ENCODE measurements around the gene IDI2.
"Not testable (repeated sequence)": the region's sequence is repeated elsewhere in the genome, so short reads cannot be mapped to it uniquely, and the experiment has no call there.

Gene IDI2

DNA sequence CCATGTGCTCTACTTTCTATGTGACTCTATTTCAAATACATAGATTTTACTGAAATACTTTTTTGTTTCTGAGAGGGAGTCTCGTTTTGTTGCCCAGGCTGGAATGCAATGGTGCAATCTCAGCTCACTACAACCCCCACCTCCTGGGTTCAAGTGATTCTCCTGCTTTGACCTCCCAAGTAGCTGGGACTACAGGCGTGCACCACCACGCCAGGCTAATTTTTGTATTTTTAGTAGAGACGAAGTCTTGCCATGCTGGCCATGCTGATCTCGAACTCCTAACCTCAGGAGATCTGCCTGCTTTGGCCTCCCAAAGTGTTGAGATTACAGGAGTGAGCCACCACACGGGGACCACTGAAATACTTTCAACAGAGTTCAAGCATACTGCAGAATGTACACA, 19.8 kb upstream of the IDI2 start:
- no peak for DNase-seq (ENCODE audit: low spot score)

DNA sequence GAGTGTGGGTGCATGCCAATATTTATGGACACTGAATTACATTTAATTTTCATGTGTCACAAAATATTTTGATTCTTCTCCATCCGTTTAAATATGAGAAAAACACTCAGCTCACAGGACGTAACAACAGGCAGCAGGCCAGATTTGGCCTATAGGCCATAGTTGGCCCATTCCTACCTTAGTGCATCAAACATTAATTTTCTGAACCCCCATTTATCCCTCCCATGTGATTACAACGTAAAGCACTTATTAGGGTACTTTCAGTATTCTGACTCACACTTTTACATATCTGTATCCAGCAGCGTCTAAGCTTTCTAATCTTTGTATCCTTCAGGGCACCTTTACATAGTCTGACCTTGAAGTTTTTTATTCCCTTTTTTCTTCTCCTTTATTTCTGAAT, 19.3 kb upstream of the IDI2 start:
- DNase-seq (ENCODE audit: low spot score), result no peak

DNA sequence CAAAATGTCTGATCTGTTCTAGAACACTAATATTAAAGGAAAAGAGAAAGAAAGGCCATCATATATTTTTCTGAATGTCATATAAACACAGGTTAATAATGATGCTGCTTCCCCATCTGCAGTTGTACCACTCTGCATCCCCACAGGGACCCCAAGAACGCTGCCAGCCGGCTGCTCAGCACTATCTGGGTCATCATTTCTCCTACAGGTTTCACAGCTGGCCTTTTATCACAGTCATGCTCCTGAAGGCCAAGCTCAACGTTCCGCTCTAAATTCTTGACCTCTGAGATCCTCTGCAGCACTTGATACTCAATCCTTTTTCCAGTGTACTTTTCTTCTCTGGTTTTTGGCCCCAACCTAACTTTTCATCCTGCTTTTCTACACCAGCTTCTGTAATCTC, 18.5 kb upstream of the IDI2 start:
- DNase-seq (ENCODE audit: low spot score), result no peak

DNA sequence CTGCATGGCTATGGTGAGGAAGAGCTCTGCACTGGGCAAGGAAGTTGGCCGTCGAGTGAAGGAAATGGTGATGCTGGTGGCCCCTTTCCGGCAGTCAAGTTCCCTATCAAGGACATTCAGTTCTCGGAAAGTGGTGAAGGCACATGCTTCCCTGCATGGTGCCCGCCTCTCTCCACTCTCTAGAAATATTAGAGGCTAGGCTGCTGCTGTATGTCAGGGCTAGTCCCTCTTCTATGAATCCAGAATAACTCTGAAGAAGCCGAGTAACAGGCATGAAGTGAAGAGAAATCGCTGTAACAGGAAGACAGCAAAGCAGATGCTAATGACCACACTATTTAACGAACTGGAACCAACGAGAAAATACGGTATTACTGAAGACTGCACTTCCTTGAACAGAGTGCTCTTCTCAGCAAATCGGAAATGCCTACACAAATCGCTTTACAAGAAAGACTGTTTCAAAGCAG, 17.9 kb upstream of the IDI2 start:
- no peak for DNase-seq (ENCODE audit: low spot score)

DNA sequence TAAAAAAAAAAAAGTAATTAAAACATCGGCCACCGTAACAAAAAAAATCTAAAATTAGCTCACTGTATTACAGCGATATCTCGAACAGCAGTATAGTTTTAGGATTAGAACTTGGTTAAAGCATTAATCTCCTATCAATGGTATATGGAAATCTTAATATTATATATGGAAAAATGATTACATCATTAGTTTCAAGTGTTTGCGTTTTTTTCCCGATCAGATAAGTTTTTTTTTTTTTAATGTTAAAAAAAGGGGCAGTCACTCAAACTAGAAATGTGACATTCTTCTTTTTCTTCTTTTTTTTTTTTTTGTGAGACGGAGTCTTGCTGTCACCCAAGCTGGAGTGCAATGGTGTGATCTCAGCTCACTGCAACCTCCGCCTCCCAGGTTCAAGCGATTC, 15.9 kb upstream of the IDI2 start:
- DNase-seq (ENCODE audit: low spot score), result no peak

DNA sequence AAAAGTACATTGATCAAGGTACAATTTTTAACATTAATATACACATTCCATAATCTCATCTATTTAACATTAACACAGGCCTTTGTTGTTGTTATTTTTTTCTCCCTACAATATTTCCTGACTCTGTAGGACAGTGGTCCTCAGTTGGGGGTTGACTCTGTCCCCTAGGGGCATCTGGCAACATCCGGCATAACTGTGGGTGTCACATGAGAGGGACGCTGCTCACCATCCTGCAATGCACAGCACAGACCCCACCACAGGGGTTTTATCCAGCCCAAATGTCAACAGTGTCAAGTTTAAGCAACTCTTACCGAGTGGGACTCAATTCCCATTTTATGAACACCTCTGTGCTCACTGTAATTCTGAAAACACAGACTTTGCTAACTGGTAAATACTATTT, 14.5 kb upstream of the IDI2 start:
- no peak for DNase-seq (ENCODE audit: low spot score)

DNA sequence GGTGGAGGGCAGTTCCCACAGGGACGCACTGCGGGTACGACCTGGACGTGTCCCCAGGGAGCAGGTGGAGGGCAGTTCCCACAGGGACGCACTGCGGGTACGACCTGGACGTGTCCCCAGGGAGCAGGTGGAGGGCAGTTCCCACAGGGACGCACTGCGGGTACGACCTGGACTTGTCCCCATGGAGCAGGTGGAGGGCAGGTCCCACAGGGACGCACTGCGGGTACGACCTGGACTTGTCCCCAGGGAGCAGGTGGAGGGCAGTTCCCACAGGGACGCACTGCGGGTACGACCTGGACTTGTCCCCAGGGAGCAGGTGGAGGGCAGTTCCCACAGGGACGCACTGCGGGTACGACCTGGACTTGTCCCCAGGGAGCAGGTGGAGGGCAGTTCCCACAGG, 13.1 kb upstream of the IDI2 start:
- DNase-seq (ENCODE audit: low spot score), result not testable (repeated sequence)

DNA sequence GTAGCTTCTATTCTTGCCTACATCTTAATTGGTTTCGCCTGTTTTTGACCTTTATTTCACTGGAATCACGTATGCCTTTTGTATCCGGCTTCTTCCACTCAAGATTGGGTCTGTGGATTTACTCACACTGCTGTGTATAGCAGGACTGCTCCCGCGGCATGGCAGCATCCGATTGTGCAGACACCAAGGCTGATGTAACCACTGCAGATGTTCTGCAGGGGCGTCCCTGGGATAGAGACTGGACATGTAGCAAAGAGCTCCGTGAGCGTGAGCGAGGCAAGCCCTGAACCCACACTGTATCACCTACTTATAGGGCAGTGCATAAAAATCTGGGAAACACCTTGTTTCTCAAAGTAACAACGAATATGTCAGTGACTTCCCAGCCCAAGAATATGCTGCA, 11.4 kb upstream of the IDI2 start:
- no peak for DNase-seq (ENCODE audit: low spot score)

DNA sequence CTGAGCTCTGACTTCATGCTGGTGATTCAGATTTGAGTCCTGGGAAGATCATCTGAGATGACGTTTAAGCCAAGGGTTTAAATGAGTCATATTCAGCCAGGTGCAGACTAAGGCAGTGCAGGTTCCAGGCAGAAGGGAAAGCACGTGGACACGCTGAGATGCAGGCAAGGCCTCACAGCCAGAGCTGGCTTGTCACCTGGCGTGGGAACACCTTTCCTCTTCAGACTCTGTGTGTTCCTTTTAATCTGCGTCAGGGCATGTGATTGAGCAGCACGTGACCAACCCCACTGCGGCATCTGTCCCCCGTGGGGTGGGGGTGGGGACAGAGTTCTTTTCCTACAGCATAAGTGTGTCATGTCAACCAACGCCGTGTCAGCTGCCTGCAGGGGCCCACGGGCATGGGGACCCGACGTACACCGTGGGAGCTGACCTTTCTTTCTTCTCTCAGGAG, 10.7 kb upstream of the IDI2 start:
- DNase-seq (ENCODE audit: low spot score), result no peak

DNA sequence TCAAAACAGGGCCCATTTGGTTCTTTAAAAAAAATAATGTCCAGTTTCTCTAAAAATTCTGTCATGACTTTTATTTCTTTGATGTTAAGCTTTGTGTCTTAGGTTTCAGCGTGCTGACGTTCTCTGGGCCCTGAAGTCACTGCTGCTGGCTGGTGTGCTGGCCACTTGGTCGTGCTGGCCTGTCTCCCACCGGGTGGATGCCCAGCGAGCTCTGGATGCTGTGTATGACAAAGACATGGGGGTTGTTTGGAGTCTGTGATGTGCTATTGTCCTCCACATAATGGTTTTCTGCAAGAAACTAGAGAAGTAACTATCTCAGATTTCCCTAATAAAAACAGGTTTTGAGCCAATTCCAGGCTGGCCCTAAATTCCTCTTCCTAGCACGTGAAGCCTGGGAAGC, 9.5 kb upstream of the IDI2 start:
- no peak for DNase-seq (ENCODE audit: low spot score)

DNA sequence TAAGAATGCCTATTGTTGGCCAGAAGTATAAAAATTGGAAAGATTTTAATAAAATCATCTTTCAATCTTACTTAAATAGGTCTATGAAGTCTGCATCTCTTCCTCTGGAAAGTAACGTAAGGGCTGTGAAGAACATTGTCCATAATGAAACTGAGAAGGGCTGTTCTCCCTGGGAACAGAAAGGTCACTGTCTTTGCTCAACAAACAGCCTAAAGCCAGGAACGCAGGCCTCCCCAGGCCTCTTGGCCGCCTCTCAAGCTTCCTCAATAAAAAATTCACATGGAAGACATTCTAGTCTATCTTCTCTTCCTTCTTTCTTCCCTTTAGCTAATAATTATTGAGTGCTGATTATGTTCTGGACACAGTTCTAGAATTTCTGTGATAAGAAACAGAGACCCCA, 9.1 kb upstream of the IDI2 start:
- no peak for DNase-seq (ENCODE audit: low spot score)

DNA sequence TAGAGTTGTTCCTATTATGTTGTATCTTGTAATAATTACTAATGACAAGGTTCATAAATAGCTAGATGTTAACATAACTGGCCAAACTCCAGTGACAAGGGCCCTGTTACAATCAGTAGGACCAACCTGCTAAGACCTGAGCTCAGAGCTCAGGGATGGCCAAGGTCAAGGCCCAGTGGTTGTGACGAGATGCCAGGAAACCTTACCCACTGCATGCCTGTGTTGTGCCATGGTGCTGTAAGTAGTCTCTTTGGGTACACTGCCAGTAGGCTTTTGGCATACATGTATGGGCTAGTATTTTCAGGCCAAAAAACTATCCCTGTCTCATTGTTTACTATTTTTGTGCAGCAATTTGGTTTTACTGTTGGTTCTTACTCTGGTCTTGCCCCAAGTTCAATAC, 7.9 kb upstream of the IDI2 start:
- no peak for DNase-seq (ENCODE audit: low spot score)

DNA sequence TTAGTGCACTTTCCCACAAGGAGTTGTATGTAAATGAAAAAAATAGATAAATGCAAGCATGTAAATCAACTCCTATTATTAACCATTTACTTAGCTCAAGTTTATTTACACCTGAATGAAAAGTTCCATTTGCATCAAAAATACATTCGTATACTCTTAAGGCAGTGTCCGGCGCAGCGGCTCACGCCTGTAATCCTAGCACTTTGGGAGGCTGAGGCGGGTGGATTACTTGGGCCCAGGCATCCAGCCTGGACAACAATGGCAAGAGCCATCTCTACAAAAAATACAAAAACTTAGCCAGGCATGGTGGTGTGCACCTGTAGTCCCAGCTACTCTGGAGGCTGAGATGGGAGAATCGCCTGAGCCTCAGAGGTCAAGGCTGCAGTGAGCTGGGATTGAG, 4.2 kb upstream of the IDI2 start:
- DNase-seq (ENCODE audit: low spot score), result no peak

DNA sequence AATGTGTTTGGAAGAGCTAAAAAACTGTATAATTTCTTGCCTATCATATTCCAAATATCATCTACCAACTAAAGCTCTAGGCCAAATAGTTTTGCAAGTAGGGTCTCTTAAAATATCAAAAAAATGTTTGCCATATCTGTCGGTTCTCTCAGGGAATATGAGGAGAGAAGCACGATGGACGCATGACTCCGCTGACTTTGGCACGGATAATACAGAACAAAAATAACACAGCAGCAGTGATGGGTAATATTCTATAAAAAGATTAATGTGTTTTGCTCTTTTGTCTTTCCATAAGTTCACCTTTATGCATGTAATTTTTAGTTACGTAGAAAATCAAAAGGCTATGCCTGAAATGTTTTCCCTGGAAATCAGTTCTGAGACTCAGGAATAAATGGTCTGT, 919 bp upstream of the IDI2 start:
- DNase-seq (ENCODE audit: low spot score), result no peak

DNA sequence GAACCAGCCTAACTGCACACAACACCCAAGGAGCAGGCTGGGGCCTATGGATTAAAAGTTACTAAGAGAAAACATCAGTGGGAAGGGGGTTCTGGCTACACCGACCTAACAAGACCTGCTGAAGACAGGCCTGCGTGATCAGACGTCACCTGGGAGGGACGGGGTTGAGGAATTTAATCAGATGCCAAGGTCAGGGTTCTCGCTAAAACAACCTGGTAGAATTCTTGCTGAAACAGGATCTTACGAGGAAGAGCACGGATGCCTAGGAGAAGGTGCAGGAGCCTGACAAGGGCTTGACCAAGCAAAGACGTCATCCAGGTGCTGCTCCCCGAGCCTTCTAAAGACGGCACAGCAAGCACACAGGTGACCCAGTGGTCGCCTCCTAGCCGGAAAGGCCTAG, 1.6 kb downstream of the IDI2 start:
- DNase-seq (ENCODE audit: low spot score), result no peak

DNA sequence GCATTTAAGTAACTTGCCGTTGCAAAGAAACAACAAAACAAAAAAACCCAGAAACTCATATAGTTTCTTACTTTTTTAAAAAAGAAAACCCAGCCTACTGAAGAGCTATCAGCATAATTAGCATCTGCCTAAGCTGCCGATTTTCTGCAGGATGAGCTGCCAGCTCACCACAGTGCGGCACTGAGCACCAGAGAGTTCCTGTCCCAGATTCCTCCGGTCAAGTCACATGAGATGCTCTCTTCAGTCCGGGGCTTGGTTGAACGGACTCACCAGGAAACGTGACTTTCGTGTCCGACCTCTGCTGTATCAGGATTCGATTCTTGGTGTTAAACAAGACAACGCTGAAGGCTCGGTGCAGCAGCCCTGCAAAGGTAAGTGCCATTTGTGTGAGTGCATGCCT, 3.2 kb downstream of the IDI2 start:
- DNase-seq (ENCODE audit: low spot score), result no peak

DNA sequence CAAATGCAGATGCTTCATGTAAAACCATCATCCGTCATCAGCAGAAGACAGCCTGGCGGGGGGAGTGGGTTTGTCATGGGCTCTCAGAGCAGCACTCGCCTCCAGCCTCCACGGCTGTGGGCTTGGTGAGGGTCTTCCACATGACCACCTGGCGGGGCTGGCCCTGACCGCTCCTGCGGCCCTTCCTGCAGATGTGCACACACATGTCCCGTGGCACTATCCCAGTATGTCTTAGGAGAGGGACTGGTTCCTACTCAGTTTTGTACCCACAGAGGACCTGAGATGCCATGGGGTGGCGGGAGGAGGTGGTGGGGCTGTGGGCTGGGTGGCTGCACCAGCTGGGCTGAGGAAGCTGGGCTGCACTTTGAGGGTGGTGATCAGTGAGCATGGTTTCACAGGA, 4.7 kb downstream of the IDI2 start:
- no peak for DNase-seq (ENCODE audit: low spot score)

DNA sequence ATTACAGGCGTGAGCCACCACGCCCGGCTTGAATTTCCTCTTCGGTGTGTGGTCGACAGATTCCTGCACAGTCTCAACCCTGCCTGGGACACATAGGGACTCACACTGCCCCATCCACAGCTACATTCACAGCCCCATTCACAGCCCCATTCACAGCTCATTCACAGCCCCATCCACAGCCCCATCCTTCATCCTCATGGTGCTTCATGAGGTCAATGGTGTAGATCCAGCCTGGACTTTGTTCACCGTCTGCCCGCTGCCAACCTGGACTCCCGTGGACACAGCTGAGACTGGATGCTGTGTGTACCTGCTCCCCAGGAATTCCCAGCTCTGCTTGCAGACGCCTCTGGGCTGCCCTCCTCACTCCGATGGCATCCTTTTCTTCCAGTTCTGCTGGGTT, 5.2 kb downstream of the IDI2 start:
- DNase-seq (ENCODE audit: low spot score), result no peak

DNA sequence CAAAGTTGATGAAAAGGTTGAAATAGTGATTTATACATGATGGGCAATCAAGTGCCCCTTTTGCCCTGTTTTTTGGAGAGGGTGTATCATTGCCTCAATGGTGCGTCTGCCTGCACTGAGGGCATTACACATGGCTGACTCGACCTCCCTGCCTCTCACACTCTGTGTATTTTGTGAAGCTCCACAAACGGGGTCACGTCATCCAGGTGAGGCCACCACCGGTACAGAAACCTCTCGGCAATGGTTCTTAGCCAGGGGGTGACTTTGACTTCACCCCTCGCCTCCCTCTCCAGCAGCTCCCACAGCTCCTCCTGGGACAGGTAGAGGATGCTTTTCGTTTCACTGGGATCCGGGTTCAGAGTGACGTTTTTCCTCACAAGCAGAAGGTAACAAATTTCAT, 6.3 kb downstream of the IDI2 start:
- no peak for DNase-seq (ENCODE audit: low spot score)

DNA sequence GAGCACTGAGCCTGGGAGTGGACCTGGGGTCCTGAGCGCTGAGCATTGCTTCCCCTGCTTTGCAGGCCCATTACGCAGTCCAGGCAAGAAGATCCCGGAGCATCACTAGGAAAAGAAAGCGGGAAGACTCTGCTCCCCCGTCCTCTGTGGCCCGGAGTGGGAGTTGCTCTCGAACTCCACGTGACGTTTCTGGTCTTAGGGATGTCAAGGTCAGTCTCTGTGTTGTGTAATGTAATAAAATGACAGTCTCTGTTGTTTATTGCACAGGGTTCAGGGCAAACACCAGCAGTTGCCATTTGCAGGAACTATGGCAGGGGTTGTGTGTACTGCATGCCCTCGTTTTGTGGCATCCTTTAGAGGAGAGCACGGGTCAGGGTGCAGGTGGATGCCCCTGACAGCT, 10.0 kb downstream of the IDI2 start:
- no peak for DNase-seq (ENCODE audit: low spot score)

DNA sequence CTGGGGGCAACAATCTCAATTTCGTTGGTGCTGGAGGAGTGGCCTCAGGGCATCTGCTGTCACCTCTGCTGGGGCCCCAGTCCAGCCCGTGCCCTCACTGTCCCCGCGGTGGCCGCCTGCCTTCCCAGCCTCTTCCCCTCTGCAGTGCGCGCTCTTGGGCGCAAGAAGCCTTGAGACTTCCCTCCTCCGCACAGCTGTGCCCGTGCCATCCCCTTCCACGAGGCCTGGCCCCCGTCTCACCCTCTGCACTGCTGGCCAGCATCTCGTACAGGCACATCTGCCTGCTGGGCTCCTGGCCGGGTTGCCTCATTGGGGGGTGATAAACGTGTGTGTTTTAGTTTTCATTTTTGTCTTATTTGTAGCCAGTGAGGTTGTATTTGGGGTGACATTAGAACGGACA, 14.0 kb downstream of the IDI2 start:
- no peak for DNase-seq (ENCODE audit: low spot score)

DNA sequence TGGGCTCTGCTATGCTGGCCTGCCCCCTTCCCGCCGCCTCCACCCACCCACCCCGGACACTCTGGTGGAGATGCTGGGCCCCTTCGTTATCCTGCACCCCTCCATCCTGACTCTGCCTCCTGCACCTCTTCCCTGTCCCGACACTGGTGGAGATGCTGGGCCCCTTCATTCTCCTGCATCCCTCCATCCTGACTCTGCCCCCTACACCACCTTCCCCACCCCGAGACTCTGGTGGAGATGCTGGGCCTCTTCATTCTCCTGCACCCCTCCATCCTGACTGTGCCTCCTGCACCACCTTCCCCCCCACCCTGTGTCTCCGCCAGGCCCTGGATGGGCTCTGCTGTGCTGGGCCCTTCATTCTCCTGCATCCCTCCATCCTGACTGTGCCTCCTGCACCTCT, 15.0 kb downstream of the IDI2 start:
- no peak for DNase-seq (ENCODE audit: low spot score)

DNA sequence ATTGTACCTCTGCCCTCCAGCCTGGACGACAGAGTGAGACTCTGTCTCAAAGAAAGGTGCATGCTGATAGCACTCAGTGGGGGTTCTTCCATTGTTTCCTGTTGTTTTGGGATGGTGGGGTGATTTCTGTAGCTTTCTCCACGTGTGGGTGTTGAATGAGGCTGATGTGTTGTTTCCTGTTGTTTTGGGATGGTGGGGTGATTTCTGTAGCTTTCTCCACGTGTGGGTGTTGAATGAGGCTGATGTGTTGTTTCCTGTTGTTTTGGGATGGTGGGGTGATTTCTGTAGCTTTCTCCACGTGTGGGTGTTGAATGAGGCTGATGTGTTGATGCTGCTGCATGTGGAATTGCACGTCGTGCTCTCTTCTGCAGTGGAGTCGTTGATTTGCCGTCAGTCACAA, 15.7 kb downstream of the IDI2 start:
- not testable (repeated sequence) for DNase-seq (ENCODE audit: low spot score)

DNA sequence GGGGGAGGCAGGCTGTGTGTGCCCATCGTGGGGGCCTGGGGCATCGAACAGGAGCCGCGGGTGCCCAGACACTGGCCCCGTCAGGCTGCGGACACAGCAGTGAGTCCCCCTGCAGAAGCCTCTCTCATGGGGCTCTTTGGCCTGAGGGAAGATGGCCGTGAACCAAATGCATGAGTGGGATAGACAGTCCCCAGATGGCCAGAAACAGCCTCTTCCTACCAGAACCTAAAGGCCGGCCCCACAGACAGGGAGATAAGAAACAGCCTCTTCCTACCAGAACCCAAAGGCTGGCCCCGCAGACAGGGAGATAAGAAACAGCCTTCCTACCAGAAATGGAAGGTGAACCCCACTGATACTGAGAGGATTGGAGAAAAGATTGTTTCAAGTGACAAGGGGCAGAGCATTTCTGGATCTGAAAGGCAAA, 16.6 kb downstream of the IDI2 start:
- DNase-seq (ENCODE audit: low spot score), result no peak

DNA sequence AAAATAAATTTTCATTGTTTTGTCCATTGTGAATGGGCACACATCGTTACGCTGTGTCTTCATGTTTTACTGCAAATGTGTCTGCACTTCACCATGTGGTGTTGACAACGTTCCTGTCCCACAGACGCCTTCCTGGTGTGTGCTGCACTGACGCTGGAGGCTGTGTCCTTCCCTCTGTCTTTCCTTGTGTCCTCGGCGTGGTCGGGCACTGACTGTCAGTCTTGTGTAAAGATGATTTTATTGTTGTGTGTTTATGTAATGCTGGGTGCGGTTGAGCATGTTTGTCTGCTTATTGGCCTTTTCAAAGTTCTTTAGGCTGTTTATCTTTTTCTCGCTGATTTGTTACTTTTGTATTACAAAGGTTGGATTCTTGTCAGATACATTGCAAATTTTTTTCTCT, 18.1 kb downstream of the IDI2 start:
- DNase-seq (ENCODE audit: low spot score), result no peak

All from HuH-7.5 (cell line).